ENCODE data around the gene DGUOK. TPM values are rescaled to one million over a fixed set of nuclear protein-coding genes. Genes with fewer than 3 reads are reported as not detected.

The DGUOK gene
- total RNA-seq, 1 experiment from 2014 or later = 100 TPM

DNA sequence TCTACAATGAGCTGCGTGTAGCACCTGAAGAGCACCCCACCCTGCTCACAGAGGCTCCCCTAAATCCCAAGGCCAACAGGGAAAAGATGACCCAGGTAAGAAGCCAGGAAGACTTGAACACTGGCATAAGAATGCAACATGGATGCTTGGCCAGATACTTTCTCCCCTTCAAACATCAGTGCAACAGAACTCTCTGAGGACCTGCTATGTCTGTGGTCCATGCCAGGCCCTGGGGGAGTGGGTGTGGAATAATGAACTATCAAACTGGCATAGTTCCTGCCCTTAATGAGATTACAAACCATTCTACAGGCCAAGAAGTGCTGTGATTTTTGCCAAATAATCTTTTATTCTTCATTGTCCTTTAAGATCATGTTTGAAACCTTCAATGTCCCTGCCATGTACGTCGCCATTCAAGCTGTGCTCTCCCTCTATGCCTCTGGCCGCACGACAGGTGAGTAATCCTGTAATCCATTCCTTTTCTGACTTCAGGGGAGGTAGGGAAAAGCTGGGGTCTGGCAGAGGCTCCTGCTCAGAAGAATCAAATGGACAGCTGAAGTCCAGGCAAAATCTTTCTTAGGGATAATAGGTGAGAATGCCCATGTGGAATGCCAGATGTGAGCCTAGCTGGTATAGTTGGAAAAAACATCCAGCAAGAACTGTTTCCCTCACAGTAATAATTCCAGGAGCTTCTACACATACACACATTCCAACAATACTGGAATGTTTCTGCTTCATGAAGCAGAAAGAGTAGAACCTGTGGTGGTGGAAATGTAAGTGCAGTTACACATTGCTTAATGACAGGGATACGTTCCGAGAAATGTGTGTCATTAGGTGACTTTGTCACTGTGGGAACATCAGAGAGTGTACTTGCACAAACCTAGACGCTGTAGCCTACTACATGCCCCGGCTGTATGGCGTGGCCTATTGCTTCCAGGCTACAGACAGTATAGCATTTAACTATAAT lies 17.7 kb upstream of the DGUOK start (continued):
- TF ChIP-seq, protein P1, sequence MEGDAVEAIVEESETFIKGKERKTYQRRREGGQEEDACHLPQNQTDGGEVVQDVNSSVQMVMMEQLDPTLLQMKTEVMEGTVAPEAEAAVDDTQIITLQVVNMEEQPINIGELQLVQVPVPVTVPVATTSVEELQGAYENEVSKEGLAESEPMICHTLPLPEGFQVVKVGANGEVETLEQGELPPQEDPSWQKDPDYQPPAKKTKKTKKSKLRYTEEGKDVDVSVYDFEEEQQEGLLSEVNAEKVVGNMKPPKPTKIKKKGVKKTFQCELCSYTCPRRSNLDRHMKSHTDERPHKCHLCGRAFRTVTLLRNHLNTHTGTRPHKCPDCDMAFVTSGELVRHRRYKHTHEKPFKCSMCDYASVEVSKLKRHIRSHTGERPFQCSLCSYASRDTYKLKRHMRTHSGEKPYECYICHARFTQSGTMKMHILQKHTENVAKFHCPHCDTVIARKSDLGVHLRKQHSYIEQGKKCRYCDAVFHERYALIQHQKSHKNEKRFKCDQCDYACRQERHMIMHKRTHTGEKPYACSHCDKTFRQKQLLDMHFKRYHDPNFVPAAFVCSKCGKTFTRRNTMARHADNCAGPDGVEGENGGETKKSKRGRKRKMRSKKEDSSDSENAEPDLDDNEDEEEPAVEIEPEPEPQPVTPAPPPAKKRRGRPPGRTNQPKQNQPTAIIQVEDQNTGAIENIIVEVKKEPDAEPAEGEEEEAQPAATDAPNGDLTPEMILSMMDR (IDR thresholded peaks at IDR 0.05 in 2 of 3, conservative IDR thresholded peaks at IDR 0.05 in 1 of 3; ENCODE audit: borderline replicate concordance in 1 of 3, insufficient read depth in 1 of 3, low read depth in 2 of 3, low read length in 2 of 3) = no peak
- TF ChIP-seq RAD21 (IDR thresholded peaks at IDR 0.05; ENCODE audit: low read depth) = no peak
- no peak for TF ChIP-seq EZH2phosphoT487 (IDR thresholded peaks at IDR 0.05; ENCODE audit: borderline replicate concordance)
- no peak for TF ChIP-seq POLR2AphosphoS5 (IDR thresholded peaks at IDR 0.05; ENCODE audit: low read depth, low read length)
- TF ChIP-seq, protein P2, sequence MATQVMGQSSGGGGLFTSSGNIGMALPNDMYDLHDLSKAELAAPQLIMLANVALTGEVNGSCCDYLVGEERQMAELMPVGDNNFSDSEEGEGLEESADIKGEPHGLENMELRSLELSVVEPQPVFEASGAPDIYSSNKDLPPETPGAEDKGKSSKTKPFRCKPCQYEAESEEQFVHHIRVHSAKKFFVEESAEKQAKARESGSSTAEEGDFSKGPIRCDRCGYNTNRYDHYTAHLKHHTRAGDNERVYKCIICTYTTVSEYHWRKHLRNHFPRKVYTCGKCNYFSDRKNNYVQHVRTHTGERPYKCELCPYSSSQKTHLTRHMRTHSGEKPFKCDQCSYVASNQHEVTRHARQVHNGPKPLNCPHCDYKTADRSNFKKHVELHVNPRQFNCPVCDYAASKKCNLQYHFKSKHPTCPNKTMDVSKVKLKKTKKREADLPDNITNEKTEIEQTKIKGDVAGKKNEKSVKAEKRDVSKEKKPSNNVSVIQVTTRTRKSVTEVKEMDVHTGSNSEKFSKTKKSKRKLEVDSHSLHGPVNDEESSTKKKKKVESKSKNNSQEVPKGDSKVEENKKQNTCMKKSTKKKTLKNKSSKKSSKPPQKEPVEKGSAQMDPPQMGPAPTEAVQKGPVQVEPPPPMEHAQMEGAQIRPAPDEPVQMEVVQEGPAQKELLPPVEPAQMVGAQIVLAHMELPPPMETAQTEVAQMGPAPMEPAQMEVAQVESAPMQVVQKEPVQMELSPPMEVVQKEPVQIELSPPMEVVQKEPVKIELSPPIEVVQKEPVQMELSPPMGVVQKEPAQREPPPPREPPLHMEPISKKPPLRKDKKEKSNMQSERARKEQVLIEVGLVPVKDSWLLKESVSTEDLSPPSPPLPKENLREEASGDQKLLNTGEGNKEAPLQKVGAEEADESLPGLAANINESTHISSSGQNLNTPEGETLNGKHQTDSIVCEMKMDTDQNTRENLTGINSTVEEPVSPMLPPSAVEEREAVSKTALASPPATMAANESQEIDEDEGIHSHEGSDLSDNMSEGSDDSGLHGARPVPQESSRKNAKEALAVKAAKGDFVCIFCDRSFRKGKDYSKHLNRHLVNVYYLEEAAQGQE (IDR thresholded peaks at IDR 0.05; ENCODE audit: low read depth) = no peak
- no peak for TF ChIP-seq EZH2 (IDR thresholded peaks at IDR 0.05)
- TF ChIP-seq CBX3 (IDR thresholded peaks at IDR 0.05; ENCODE audit: low read depth) = no peak
- TF ChIP-seq YY1 (IDR thresholded peaks at IDR 0.05; ENCODE audit: extremely low read depth, insufficient replicate concordance, low read depth, low read length) = no peak

All from HCT116 (cell line).